ENCODE data around the gene FAM107A. TPM values are rescaled to one million over a fixed set of nuclear protein-coding genes. Genes with fewer than 3 reads are reported as not detected.

FAM107A gene
- total RNA-seq, 1 donor from 2014 or later: not detected

- H3K4me1 Mint-ChIP-seq (ENCODE audit: unreplicated experiment): peaks cover 22% of the 10 kb centered on the region
These were observed 17.6 kb downstream of the FAM107A start for GRCh38 chr3:58559586-58559985.

GRCh38 chr3:58557491-58557890 is 19.7 kb downstream of the FAM107A start:
- H3K9me3 Mint-ChIP-seq (ENCODE audit: unreplicated experiment): no peaks in the 10 kb centered on the region
- H3K4me3 Mint-ChIP-seq (ENCODE audit: unreplicated experiment): no peak overlapping the region
- H3K36me3 Mint-ChIP-seq (ENCODE audit: unreplicated experiment): no peaks in the 10 kb centered on the region
- peak; percentile 21 for DNase-seq (ENCODE audit: extremely low spot score, unreplicated experiment)
- H3K4me1 Mint-ChIP-seq (ENCODE audit: unreplicated experiment): peaks cover 13% of the 10 kb centered on the region
- no peak overlapping the region for H3K27ac Mint-ChIP-seq (ENCODE audit: unreplicated experiment)
- no peaks in the 10 kb centered on the region for H3K27me3 Mint-ChIP-seq (ENCODE audit: unreplicated experiment)
- TF ChIP-seq CTCF (IDR thresholded peaks at IDR 0.05): no peak

More at GRCh38 chr3:58559586-58559985, 17.6 kb downstream of the FAM107A start:
- H3K27me3 Mint-ChIP-seq (ENCODE audit: unreplicated experiment): no peaks in the 10 kb centered on the region
- H3K36me3 Mint-ChIP-seq (ENCODE audit: unreplicated experiment): no peaks in the 10 kb centered on the region
- peak; percentile 70 for DNase-seq (ENCODE audit: extremely low spot score, unreplicated experiment)
- H3K27ac Mint-ChIP-seq (ENCODE audit: unreplicated experiment): no peak overlapping the region
- TF ChIP-seq CTCF (IDR thresholded peaks at IDR 0.05): no peak
- peaks cover 5% of the 10 kb centered on the region for H3K9me3 Mint-ChIP-seq (ENCODE audit: unreplicated experiment)
- H3K4me3 Mint-ChIP-seq (ENCODE audit: unreplicated experiment): no peak overlapping the region

- Mint-ChIP-seq H3K4me3 (ENCODE audit: unreplicated experiment) (no peak overlapping the region), H3K27ac (ENCODE audit: unreplicated experiment) (no peak overlapping the region), H3K4me1 (ENCODE audit: unreplicated experiment) (peaks cover 10% of the 10 kb centered on the region), H3K9me3 (ENCODE audit: unreplicated experiment) (peaks cover 4% of the 10 kb centered on the region), H3K36me3 (ENCODE audit: unreplicated experiment) (no peaks in the 10 kb centered on the region), H3K27me3 (ENCODE audit: unreplicated experiment) (no peaks in the 10 kb centered on the region)
- DNase-seq (ENCODE audit: extremely low spot score, unreplicated experiment): peak; percentile 63
- TF ChIP-seq CTCF (IDR thresholded peaks at IDR 0.05): no peak
These were observed 20.4 kb downstream of the FAM107A start for GRCh38 chr3:58556761-58557221.

GRCh38 chr3:58556001-58556400 is 21.2 kb downstream of the FAM107A start:
- Mint-ChIP-seq H3K27ac (ENCODE audit: unreplicated experiment) (no peak overlapping the region), H3K4me1 (ENCODE audit: unreplicated experiment) (peaks cover 4% of the 10 kb centered on the region), H3K9me3 (ENCODE audit: unreplicated experiment) (peaks cover 9% of the 10 kb centered on the region), H3K4me3 (ENCODE audit: unreplicated experiment) (no peak overlapping the region), H3K27me3 (ENCODE audit: unreplicated experiment) (no peaks in the 10 kb centered on the region), H3K36me3 (ENCODE audit: unreplicated experiment) (peaks cover 3% of the 10 kb centered on the region)
- no peak for TF ChIP-seq CTCF (IDR thresholded peaks at IDR 0.05)
- DNase-seq (ENCODE audit: extremely low spot score, unreplicated experiment): peak; percentile 32

GRCh38 chr3:58555203-58555602 is 22.0 kb downstream of the FAM107A start:
- H3K4me3 Mint-ChIP-seq (ENCODE audit: unreplicated experiment): no peak overlapping the region
- no peak for DNase-seq (ENCODE audit: extremely low spot score, unreplicated experiment)
- no peak for TF ChIP-seq CTCF (IDR thresholded peaks at IDR 0.05)

More at GRCh38 chr3:58555203-58555602, 22.0 kb downstream of the FAM107A start:
- H3K27ac Mint-ChIP-seq (ENCODE audit: unreplicated experiment): no peak overlapping the region
- peaks cover 9% of the 10 kb centered on the region for H3K9me3 Mint-ChIP-seq (ENCODE audit: unreplicated experiment)
- H3K36me3 Mint-ChIP-seq (ENCODE audit: unreplicated experiment): peaks cover 3% of the 10 kb centered on the region
- H3K27me3 Mint-ChIP-seq (ENCODE audit: unreplicated experiment): no peaks in the 10 kb centered on the region
- H3K4me1 Mint-ChIP-seq (ENCODE audit: unreplicated experiment): no peaks in the 10 kb centered on the region

Data from osteocyte (in vitro differentiated cells).